Activated B cell treated with CpG ODN at 0.5 μM for 24 hours (primary cell): ENCODE measurements around the gene SOX18. TPM values are rescaled to one million over a fixed set of nuclear protein-coding genes. Genes with fewer than 3 reads are reported as not detected.

ENCODE experiments used
- ATAC-seq: fragments of 200-7000 bp; cut with Tn5 transposase; one replicate; pipeline ENCODE4 v1.10.0; 2021; ENCODE audit warnings: low read depth, mild to moderate bottlenecking, moderate library complexity
- CTCF ChIA-PET: fragments of 350-600 bp; sonication (Branson Sonifier 250); formaldehyde crosslinking; loops from one replicate; lab custom pipeline; 2021; ENCODE audit warnings: antibody characterized with exemption; lab: Charles Lee
- POLR2A ChIA-PET: fragments of 350-600 bp; sonication (Branson Sonifier 250); formaldehyde crosslinking; loops from one replicate; lab custom pipeline; 2021; ENCODE audit warnings: antibody characterized with exemption; lab: Charles Lee
- DNase-seq: peaks from one replicate; pipeline ENCODE4 v3.0.0; 2022
- H3K27ac Mint-ChIP-seq: one replicate; pipeline ENCODE4 v1.8.0; 2020; ENCODE audit warnings: mixed read lengths
- H3K27me3 Mint-ChIP-seq: one replicate; pipeline ENCODE4 v1.8.0; 2021; ENCODE audit warnings: mixed read lengths
- H3K36me3 Mint-ChIP-seq: one replicate; pipeline ENCODE4 v1.8.0; 2021; ENCODE audit warnings: low read depth, mixed read lengths
- H3K4me1 Mint-ChIP-seq: one replicate; pipeline ENCODE4 v1.8.0; 2021; ENCODE audit warnings: mixed read lengths
- H3K4me3 Mint-ChIP-seq: one replicate; pipeline ENCODE4 v1.8.0; 2020; ENCODE audit warnings: mild to moderate bottlenecking, mixed read lengths
- H3K9me3 Mint-ChIP-seq: one replicate; pipeline ENCODE4 v1.8.0; 2020; ENCODE audit warnings: mixed read lengths
- CTCF ChIP-seq: fragments of 200-600 bp; IDR thresholded peaks from one replicate; pipeline ENCODE4 v1.8.0; 2022; ENCODE audit warnings: antibody characterized with exemption, mild to moderate bottlenecking
- intact Hi-C: fragments of 100-400 bp; cut with micrococcal nuclease; formaldehyde crosslinking; loops from one replicate; pipeline ENCODE4 v1.15.1; 2024
- total RNA-seq: library from RNA; stranded (reverse); gene quantifications from 2 replicates; pipeline ENCODE4 v1.2.3, GENCODE V29; 2022

Gene SOX18
- total RNA-seq: not detected in 2 replicates

DNA sequence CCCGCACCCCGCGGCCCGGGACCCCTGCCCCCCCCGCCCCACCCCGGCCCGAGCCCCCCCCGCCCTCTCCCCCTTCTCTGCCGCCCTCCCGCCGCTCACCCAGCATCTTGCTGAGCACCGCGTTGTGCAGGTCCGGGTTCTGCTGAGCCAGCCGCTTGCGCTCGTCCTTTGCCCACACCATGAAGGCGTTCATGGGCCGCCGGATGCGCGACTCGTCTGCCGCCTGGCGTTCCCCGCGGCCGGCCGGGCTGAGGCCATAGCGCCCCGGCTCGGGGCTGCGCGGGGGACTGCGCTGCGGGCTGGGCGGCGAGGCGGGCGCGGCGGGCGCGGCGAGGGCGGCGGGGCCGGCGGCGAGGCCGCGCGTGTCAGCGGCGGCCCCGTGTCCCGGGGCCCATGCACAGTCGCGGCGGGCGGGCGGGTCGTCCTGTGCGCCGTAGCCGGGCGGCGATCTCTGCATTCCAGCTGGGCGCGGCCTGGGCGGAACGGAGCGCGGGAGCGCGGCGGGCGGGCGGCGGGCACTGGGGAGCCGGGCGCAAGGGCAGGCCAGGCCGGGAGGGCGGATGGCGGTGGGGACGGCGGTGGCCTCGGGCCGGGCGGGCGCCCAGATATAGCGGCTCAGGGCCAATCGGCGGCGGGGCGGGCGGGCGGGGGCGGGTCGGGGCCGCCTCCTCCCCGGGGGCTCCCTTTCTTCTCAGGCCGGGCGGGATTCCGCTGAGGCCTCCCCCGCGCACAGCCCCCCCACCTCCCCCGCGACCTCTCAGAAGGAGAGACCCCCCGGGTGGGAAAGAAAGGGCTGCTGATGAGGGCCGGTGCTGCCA is at the start of gene SOX18:
Gene SOX18 (minus strand): TSS at position 580 of the 818 bp plus-strand sequence. CDS start 123 bp downstream, at position 457.
- H3K27me3 Mint-ChIP-seq: peaks cover 38% of the 10 kb centered on the region
- H3K4me3 Mint-ChIP-seq: peak within 1 kb of the TSS; percentile 35
- no peaks in the 10 kb centered on the region for H3K9me3 Mint-ChIP-seq
- H3K27ac Mint-ChIP-seq: no peak within 1 kb of the TSS
- no peak for TF ChIP-seq CTCF
- peak; percentile 62 for ATAC-seq
- no peak for DNase-seq
- CTCF ChIA-PET: no interaction called here
- POLR2A ChIA-PET: interaction anchor here (1.0 kb wide), 1 partner anchor 10 kb away, joined by 10 read pairs; no protein-coding TSS in a partner anchor
- no peaks in the 10 kb centered on the region for H3K36me3 Mint-ChIP-seq
- H3K4me1 Mint-ChIP-seq: peaks cover 6% of the 10 kb centered on the region
- intact Hi-C loops: no loop called here

- ChIA-PET POLR2A (interaction anchor here (3.0 kb wide), 1 partner anchor 15 kb away, joined by 15 read pairs; the partner anchor contains the start of gene LKAAEAR1), CTCF (interaction anchor here (2.1 to 2.4 kb wide), 2 partner anchors 15 to 22 kb away, joined by 11 to 13 read pairs; no protein-coding TSS in a partner anchor)
- Mint-ChIP-seq H3K36me3 (peaks cover 17% of the 10 kb centered on the region), H3K9me3 (peaks cover 3% of the 10 kb centered on the region), H3K27me3 (peaks cover 3% of the 10 kb centered on the region), H3K27ac (no peak overlapping the region), H3K4me1 (peaks cover 39% of the 10 kb centered on the region), H3K4me3 (no peak overlapping the region)
- intact Hi-C loops: no loop called here
- no peak for DNase-seq
- ATAC-seq: no peak
- no peak for TF ChIP-seq CTCF
Measured at GRCh38 chr20:64098471-64099013, 49.1 kb upstream of the SOX18 start.

- peaks cover 17% of the 10 kb centered on the region for H3K36me3 Mint-ChIP-seq
- H3K27ac Mint-ChIP-seq: no peak overlapping the region
- peaks cover 3% of the 10 kb centered on the region for H3K9me3 Mint-ChIP-seq
- intact Hi-C loops: no loop called here
- ATAC-seq: no peak
- POLR2A ChIA-PET: no interaction called here
- H3K4me1 Mint-ChIP-seq: peaks cover 40% of the 10 kb centered on the region
- DNase-seq: no peak
- no peaks in the 10 kb centered on the region for H3K27me3 Mint-ChIP-seq
- no peak overlapping the region for H3K4me3 Mint-ChIP-seq
- CTCF ChIA-PET: no interaction called here
- no peak for TF ChIP-seq CTCF
Measured at GRCh38 chr20:64096535-64096934, 47.1 kb upstream of the SOX18 start.

- TF ChIP-seq CTCF: no peak
- no peak for DNase-seq
- peaks cover 17% of the 10 kb centered on the region for H3K36me3 Mint-ChIP-seq
- no peak overlapping the region for H3K4me3 Mint-ChIP-seq
- no peaks in the 10 kb centered on the region for H3K27me3 Mint-ChIP-seq
- H3K4me1 Mint-ChIP-seq: peaks cover 34% of the 10 kb centered on the region
- ChIA-PET POLR2A (interaction anchor here (0.6 kb wide), 1 partner anchor 105 kb away, joined by 3 read pairs; no protein-coding TSS in a partner anchor), CTCF (no interaction called here)
- H3K27ac Mint-ChIP-seq: peak overlapping the region; percentile 30
- peaks cover 3% of the 10 kb centered on the region for H3K9me3 Mint-ChIP-seq
- ATAC-seq: no peak
- intact Hi-C loops: no loop called here
Measured at GRCh38 chr20:64095927-64096326, 46.5 kb upstream of the SOX18 start.

DNA sequence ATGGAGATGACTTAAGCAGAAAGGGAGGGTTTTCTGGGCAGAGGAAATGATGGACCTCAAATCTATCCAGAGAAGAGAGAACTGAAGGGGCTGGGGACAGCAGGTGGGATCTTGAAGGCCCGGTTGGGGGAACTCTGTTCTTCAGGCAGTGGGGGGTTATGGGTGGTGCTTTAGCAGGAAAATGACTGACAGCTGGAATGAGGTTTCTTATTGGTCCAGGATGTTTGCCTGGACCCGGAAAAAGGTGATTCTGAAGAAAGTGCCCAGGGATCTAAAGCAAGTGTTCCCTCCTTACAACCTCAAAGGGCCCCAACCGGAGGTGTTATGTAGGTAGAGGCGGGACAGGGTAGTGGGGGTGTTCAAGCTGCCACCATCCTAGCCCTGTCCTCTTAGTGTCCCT is 46.0 kb upstream of the SOX18 start:
- H3K4me3 Mint-ChIP-seq: no peak overlapping the region
- ChIA-PET CTCF (no interaction called here), POLR2A (no interaction called here)
- no peak overlapping the region for H3K27ac Mint-ChIP-seq
- no peak for DNase-seq
- peaks cover 17% of the 10 kb centered on the region for H3K36me3 Mint-ChIP-seq
- H3K4me1 Mint-ChIP-seq: peaks cover 30% of the 10 kb centered on the region
- intact Hi-C loops: no loop called here
- no peak for TF ChIP-seq CTCF
- peaks cover 3% of the 10 kb centered on the region for H3K9me3 Mint-ChIP-seq
- no peaks in the 10 kb centered on the region for H3K27me3 Mint-ChIP-seq
- ATAC-seq: no peak
